ENCODE results near the gene ZNF133. TPM values are rescaled to one million over a fixed set of nuclear protein-coding genes. Genes with fewer than 3 reads are reported as not detected.

ZNF133 gene
- total and polyA plus RNA-seq, 8 donors = 10.4 to 38.3 (median 31.8) TPM

GRCh38 chr20:18312723-18313122 lies 24.4 kb downstream of the ZNF133 start:
- Histone ChIP-seq H3K27me3 (no peaks in the 10 kb centered on the region), H3K36me3 (peaks cover 0 to 40% of the 10 kb centered on the region in 2 donors), H3K4me1 (no peaks in the 10 kb centered on the region), H3K27ac (no peak overlapping the region), H3K4me3 (no peak overlapping the region), H3K9me3 (no peaks in the 10 kb centered on the region)
- DNase-seq = no peak
- no peak for TF ChIP-seq CTCF (IDR thresholded peaks at IDR 0.05)
- no peak for ATAC-seq
- intact Hi-C loops (cut with DNase I) = no loop called here

GRCh38 chr20:18313411-18313810 lies 25.1 kb downstream of the ZNF133 start:
- peaks cover 0 to 40% of the 10 kb centered on the region in 2 donors for H3K36me3 ChIP-seq
- no peak for ATAC-seq

GRCh38 chr20:18314786-18315406 lies 26.6 kb downstream of the ZNF133 start:
- Histone ChIP-seq H3K4me3 (no peak overlapping the region), H3K36me3 (peaks cover 0 to 32% of the 10 kb centered on the region in 2 donors), H3K27me3 (no peaks in the 10 kb centered on the region), H3K27ac (no peak overlapping the region), H3K4me1 (no peaks in the 10 kb centered on the region), H3K9me3 (no peaks in the 10 kb centered on the region)
- no peak for DNase-seq
- intact Hi-C loops (cut with DNase I) = no loop called here
- no peak for TF ChIP-seq CTCF (IDR thresholded peaks at IDR 0.05)
- ATAC-seq = peak; percentile 92

More at GRCh38 chr20:18313411-18313810, 25.1 kb downstream of the ZNF133 start:
- H3K27me3 ChIP-seq = no peaks in the 10 kb centered on the region
- H3K9me3 ChIP-seq = no peaks in the 10 kb centered on the region
- no peak for DNase-seq
- no peak overlapping the region for H3K27ac ChIP-seq
- no peaks in the 10 kb centered on the region for H3K4me1 ChIP-seq
- intact Hi-C loops (cut with DNase I) = no loop called here
- no peak overlapping the region for H3K4me3 ChIP-seq
- TF ChIP-seq CTCF (IDR thresholded peaks at IDR 0.05) = no peak

- no peak for ATAC-seq
- Histone ChIP-seq H3K36me3 (peaks cover 0 to 32% of the 10 kb centered on the region in 2 donors), H3K4me1 (no peaks in the 10 kb centered on the region)
Observed at GRCh38 chr20:18316166-18316565, 27.8 kb downstream of the ZNF133 start.

GRCh38 chr20:18321316-18321715 lies 33.0 kb downstream of the ZNF133 start:
- intact Hi-C loops (cut with DNase I) = no loop called here

More at GRCh38 chr20:18316166-18316565, 27.8 kb downstream of the ZNF133 start:
- no peaks in the 10 kb centered on the region for H3K27me3 ChIP-seq
- no peak for DNase-seq
- TF ChIP-seq CTCF (IDR thresholded peaks at IDR 0.05) = no peak
- no peak overlapping the region for H3K27ac ChIP-seq
- intact Hi-C loops (cut with DNase I) = no loop called here
- H3K9me3 ChIP-seq = no peaks in the 10 kb centered on the region
- H3K4me3 ChIP-seq = no peak overlapping the region

More at GRCh38 chr20:18321316-18321715, 33.0 kb downstream of the ZNF133 start:
- Histone ChIP-seq H3K9me3 (no peaks in the 10 kb centered on the region), H3K36me3 (peaks cover 0 to 12% of the 10 kb centered on the region in 2 donors), H3K4me1 (no peaks in the 10 kb centered on the region), H3K27me3 (no peaks in the 10 kb centered on the region), H3K27ac (no peak overlapping the region), H3K4me3 (no peak overlapping the region)
- no peak for TF ChIP-seq CTCF (IDR thresholded peaks at IDR 0.05)
- DNase-seq (no peak), ATAC-seq (no peak)
